Left ventricle myocardium superior (tissue), 1 donor: ENCODE data around the gene PRKCH. TPM values are rescaled to one million over a fixed set of nuclear protein-coding genes. Genes with fewer than 3 reads are reported as not detected.

Experiments
- ATAC-seq: fragments of 200-7000 bp; cut with Tn5 transposase; one replicate; pipeline ENCODE4 v1.9.1; 2020; ENCODE audit warnings: mild to moderate bottlenecking, moderate library complexity
- DNase-seq: peaks from one replicate; pipeline ENCODE4 v3.0.0-alpha.2; 2020
- intact Hi-C: fragments of 100-400 bp; cut with micrococcal nuclease; formaldehyde crosslinking; loops from one replicate; pipeline ENCODE4 v1.11.0; 2022
- total RNA-seq: library from RNA; stranded (reverse); fragmentation: NEBNext Ultra II Directional; extraction: Animal tissue kit (Norgen Biotek cat#: 25700); gene quantifications from one replicate; pipeline ENCODE4 v1.2.1, GENCODE V29; 2021
- donor health status: DM: no; HTN: yes; CAD: no; lungs with severe emphysema.

The PRKCH gene
- total RNA-seq, 1 donor from 2014 or later = 15.9 TPM

DNA sequence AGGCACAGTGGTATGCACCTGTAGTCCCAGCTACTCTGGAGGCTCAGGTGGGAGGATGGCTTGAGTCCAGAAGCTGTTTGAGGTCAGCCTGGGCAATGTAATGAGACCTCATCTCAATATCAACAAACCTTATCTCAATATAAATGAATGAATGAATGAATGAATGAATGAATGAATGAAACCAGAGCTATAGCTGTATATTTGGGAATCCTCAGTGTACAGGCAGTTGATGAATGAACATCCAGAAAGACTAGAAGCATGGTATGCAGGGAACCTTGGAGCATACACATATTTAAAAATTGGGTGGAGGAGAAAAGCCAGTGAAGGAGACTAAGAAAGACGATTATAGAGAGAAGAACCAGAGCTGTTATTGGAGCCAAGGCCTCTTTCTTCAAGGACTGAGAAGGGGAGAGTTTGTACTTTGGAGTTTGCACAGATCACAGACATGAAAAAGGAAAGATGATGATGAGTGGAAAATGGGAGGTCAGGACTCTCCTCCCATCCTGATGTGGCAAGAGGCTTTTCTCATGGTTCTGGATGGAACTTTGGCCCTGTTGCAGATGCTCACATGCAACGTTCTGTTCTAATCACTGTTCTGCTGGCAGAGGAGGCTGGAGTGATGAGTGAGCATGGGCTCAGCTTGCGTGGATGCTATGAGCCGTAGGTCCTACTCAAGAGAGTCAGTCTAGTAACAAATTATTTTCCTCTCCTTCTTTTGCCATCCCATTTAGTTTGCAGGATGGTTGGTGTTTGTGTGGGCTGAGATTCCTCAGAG is 114.4 kb downstream of the PRKCH start:
- intact Hi-C loops = no loop called here
- DNase-seq = no peak
- peak; percentile 38 for ATAC-seq

DNA sequence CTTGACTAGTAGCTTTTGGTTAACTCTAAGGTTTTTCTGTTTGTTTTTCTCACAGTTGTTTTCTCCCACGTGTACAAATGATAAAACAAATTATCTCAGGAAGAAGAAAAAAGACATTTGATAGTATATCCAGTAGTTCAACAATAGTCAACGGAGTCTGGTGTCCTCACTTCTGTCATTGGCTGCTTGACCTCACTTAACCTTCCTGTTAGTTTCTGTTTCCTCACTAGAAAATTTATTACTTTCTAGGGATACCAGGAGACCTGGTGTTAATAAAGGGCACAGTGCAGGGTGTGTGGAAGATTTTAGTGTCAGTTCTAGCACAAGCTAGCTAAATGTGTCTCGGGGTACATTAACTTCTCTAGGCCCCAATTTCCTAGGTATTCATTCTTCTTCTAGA is 116.0 kb downstream of the PRKCH start:
- intact Hi-C loops = no loop called here
- ATAC-seq = no peak
- DNase-seq = no peak

DNA sequence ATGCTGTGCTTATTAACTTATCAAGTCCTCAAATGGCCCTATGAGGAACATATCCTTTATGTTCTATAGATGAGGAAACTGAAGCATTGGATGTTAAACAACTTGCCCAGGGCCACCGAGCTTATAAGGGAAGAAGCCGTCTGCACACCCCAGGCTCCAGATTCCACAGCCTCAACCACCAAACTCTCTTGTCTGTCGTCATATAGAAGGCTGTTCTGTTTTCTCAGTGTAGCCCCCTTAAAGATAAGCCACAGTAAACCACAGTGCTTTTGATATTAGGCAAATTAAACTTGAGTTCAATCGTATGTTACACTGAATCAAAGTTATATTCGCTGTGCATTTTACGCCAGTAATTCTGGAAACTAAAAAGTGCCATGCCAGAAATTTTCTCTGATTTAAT is 116.7 kb downstream of the PRKCH start:
- ATAC-seq (no peak), DNase-seq (no peak)
- intact Hi-C loops = no loop called here

- intact Hi-C loops = no loop called here
- DNase-seq = no peak
- ATAC-seq = no peak
Measured at GRCh38 chr14:61438497-61438859, 117.1 kb downstream of the PRKCH start.

- intact Hi-C loops = no loop called here
- peak; percentile 36 for DNase-seq
- peak; percentile 79 for ATAC-seq
Measured at GRCh38 chr14:61438860-61439765, 117.7 kb downstream of the PRKCH start.

GRCh38 chr14:61439779-61440418 is 118.5 kb downstream of the PRKCH start:
- no peak for ATAC-seq
- intact Hi-C loops = no loop called here

DNA sequence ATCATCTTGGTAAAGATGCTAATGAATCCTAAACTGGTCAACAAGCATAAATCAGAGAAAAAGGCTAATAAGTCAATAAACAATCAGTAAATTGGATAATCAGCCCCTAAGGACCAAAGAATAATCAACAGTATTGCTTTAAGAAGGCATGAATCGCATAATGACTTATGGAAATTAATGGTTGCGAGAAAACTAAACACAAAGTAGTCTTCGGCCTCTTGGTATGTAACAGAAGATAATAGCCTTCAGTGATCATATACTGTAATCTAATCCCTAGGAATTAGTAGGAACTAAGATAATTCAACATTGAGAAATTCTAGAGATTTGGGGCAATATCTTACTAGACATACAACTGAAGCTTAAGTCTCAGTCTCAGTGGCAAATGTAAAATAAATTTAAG is 122.1 kb downstream of the PRKCH start:
- ATAC-seq (no peak), DNase-seq (no peak)
- intact Hi-C loops = no loop called here

More at GRCh38 chr14:61439779-61440418, 118.5 kb downstream of the PRKCH start:
- no peak for DNase-seq

- DNase-seq (no peak), ATAC-seq (no peak)
- intact Hi-C loops = no loop called here
Measured at GRCh38 chr14:61444215-61444768, 122.9 kb downstream of the PRKCH start.

- no peak for ATAC-seq
- intact Hi-C loops = loop anchor here (10.0 kb wide), 1 partner anchor 147 kb away; no protein-coding TSS in a partner anchor
Measured at GRCh38 chr14:61451491-61451890, 130.1 kb downstream of the PRKCH start.

DNA sequence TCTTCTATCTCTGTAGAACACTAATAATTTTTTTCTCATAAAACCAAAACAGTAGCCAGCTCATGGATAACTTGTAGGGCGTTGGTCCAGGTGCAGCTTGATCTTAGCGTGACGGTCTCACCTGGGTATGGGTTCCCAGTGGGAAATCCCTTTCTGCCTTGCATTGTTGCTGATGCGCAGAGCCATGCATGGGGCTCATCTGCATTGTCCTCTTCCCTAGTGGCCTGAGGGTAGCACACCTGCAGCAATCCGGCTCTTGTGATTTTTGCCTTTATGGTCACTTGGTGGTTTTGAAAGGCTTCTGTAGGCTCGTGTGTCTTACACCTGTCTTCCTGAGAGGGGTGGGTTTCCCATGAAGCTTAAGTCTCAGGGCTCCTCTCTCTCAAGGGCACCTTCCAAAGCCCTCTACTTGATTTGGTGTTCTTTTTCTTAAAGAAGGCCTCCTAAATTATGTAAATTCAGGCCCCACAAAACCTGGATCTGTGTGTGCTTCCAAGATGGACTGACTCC is 130.6 kb downstream of the PRKCH start:
- DNase-seq (no peak), ATAC-seq (no peak)
- intact Hi-C loops = loop anchor here (10.0 kb wide), 1 partner anchor 147 kb away; no protein-coding TSS in a partner anchor

More at GRCh38 chr14:61451491-61451890, 130.1 kb downstream of the PRKCH start:
- no peak for DNase-seq

- ATAC-seq (no peak), DNase-seq (no peak)
- intact Hi-C loops = loop anchor here (10.0 kb wide), 1 partner anchor 148 kb away; no protein-coding TSS in a partner anchor
Measured at GRCh38 chr14:61452452-61452851, 131.1 kb downstream of the PRKCH start.

GRCh38 chr14:61453103-61453767 is 131.9 kb downstream of the PRKCH start:
- intact Hi-C loops = loop anchor here (10.0 kb wide), 1 partner anchor 148 kb away; no protein-coding TSS in a partner anchor
- no peak for DNase-seq
- ATAC-seq = no peak

DNA sequence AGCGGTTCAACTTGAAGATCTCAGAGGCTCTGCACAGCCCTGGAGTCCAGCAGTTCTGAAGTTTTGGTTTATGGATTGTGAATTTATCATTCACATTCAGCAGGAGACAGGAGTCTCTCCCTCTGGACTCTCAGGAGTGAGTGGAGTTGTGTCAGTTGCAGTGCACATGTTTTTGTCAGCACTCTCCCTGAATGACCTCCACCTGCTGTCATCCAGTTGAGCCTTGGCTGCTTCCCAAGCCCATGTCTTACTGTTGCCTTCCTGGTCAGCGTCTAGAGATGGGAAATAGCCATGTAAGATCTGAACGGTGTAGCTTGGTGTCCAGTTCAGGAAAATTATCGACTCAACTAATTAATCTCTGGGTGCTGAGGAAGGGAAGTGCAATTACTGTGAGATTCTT is 133.2 kb downstream of the PRKCH start:
- ATAC-seq = peak; percentile 87
- peak; percentile 62 for DNase-seq
- intact Hi-C loops = loop anchor here (10.0 kb wide), 1 partner anchor 150 kb away; no protein-coding TSS in a partner anchor

- no peak for DNase-seq
- intact Hi-C loops = loop anchor here (10.0 kb wide), 1 partner anchor 151 kb away; no protein-coding TSS in a partner anchor
- ATAC-seq = no peak
Measured at GRCh38 chr14:61455351-61455750, 134.0 kb downstream of the PRKCH start.

DNA sequence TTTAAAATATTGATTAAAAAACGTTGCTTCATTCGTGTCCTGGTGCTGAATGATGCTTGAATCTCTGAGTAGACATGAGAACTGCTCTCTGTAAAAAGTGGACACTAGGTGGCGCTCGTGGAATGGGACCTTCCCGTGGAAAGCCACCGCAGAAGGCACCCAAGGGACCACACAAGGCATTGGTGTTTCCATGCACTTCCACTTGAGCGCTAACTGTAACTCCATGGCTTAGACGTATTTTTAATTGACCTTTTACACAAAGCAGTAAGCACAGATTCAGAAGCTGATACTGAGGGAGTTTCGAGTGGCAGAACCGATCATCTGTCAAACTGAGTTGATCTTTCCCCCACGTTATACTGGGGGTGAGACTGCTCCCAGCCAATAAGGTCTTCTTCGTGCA is 135.3 kb downstream of the PRKCH start:
- peak; percentile 74 for DNase-seq
- intact Hi-C loops = loop anchor here (10.0 kb wide), 1 partner anchor 152 kb away; no protein-coding TSS in a partner anchor
- ATAC-seq = peak; percentile 80

- intact Hi-C loops = loop anchor here (10.0 kb wide), 1 partner anchor 154 kb away; no protein-coding TSS in a partner anchor
- ATAC-seq (no peak), DNase-seq (no peak)
Measured at GRCh38 chr14:61458766-61459165, 137.4 kb downstream of the PRKCH start.

GRCh38 chr14:61459229-61459628 is 137.8 kb downstream of the PRKCH start:
- intact Hi-C loops = loop anchor here (10.0 kb wide), 1 partner anchor 154 kb away; no protein-coding TSS in a partner anchor
- ATAC-seq = no peak

DNA sequence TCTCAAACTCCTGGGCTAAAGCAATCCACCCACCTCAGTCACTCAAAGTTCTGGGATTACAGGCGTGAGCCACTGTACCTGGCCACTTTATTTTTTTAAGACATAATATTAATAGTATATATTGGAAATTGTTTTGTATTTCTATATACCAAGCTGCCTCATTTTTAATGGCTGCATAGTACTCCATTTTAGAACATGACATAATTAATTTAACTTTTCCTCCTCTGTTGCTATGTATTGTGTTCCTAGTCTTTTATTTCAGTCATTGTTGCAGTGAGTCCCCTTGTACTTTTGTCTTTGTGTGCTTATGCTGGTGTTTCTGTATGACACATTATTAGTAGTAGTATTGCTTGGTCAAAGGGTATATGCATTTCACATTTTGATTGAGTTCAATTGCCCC is 138.7 kb downstream of the PRKCH start:
- DNase-seq (no peak), ATAC-seq (no peak)
- intact Hi-C loops = loop anchor here (5.0 kb wide), 1 partner anchor 272 kb away; no protein-coding TSS in a partner anchor

More at GRCh38 chr14:61459229-61459628, 137.8 kb downstream of the PRKCH start:
- no peak for DNase-seq
